Calu3 (cell line): ENCODE data around the gene FOXR1. TPM values are rescaled to one million over a fixed set of nuclear protein-coding genes. Genes with fewer than 3 reads are reported as not detected.
"Not testable (repeated sequence)": the region's sequence is repeated elsewhere in the genome, so short reads cannot be mapped to it uniquely, and the experiment has no call there.

Source experiments
- BruUV-seq: library from RNA; stranded (reverse); fragments of 400-500 nt; replicated peaks from 2 replicates; lab custom pipeline; 2021; lab: Mats Ljungman, UMichigan
- CTCF ChIA-PET: fragments of 300-600 bp; sonication (Branson Sonifier 250); formaldehyde crosslinking; loops from one replicate; lab custom pipeline; 2022; ENCODE audit warnings: antibody characterized with exemption; lab: Charles Lee
- DNase-seq: peaks from one replicate; pipeline ENCODE4 v3.0.0; 2022
- H3K27ac Mint-ChIP-seq: one replicate; pipeline ENCODE4 v1.8.0; 2022; ENCODE audit warnings: mixed read lengths; ENCODE audit not compliant: unreplicated experiment
- H3K27me3 Mint-ChIP-seq: one replicate; pipeline ENCODE4 v1.8.0; 2022; ENCODE audit warnings: mixed read lengths; ENCODE audit not compliant: unreplicated experiment
- H3K36me3 Mint-ChIP-seq: one replicate; pipeline ENCODE4 v1.8.0; 2022; ENCODE audit warnings: mild to moderate bottlenecking, moderate library complexity, mixed read lengths; ENCODE audit not compliant: insufficient read depth, unreplicated experiment
- H3K4me1 Mint-ChIP-seq: one replicate; pipeline ENCODE4 v1.8.0; 2022; ENCODE audit warnings: mild to moderate bottlenecking, low read depth, mixed read lengths; ENCODE audit not compliant: unreplicated experiment
- H3K4me3 Mint-ChIP-seq: one replicate; pipeline ENCODE4 v1.8.0; 2022; ENCODE audit warnings: mild to moderate bottlenecking, low read depth, moderate library complexity, mixed read lengths; ENCODE audit not compliant: unreplicated experiment
- H3K9me3 Mint-ChIP-seq: one replicate; pipeline ENCODE4 v1.8.0; 2022; ENCODE audit warnings: low read depth, mixed read lengths; ENCODE audit not compliant: unreplicated experiment
- intact Hi-C: fragments of 100-400 bp; cut with micrococcal nuclease; formaldehyde crosslinking; loops from one replicate; pipeline ENCODE4 v1.10.0; 2022; ENCODE audit not compliant: unreplicated experiment
- total RNA-seq: library from RNA; stranded (reverse); gene quantifications from 2 replicates; pipeline ENCODE4 v1.2.3, GENCODE V29; 2022
- TF ChIP-seq, protein P1 (sequence below): fragments of 200-600 bp; IDR thresholded peaks from one replicate; pipeline ENCODE4 v1.8.0; 2022; ENCODE audit warnings: antibody characterized with exemption; ENCODE audit not compliant: unreplicated experiment

FOXR1 gene
- total RNA-seq, 1 experiment from 2014 or later: not detected

DNA sequence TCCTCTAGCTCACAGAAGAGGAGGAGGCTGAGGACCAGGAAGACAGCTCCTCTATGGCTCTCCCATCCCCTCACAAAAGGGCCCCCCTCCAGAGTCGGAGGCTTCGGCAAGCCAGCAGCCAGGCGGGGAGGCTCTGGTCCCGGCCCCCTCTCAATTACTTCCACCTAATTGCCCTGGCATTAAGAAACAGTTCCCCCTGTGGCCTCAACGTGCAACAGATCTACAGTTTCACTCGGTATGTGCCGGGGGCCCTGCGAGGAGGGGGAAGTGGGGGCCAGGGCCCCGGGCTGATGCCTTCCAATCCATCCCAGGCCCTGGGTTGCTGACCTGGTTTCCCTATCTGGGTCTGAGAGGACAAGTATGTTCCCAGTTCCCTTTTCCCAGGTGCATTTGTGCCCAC lies 7.9 kb downstream of the FOXR1 start:
- H3K27ac Mint-ChIP-seq: no peak overlapping the region
- CTCF ChIA-PET: no interaction called here
- intact Hi-C loops: no loop called here
- no peaks in the 10 kb centered on the region for H3K36me3 Mint-ChIP-seq
- H3K4me1 Mint-ChIP-seq: no peaks in the 10 kb centered on the region
- H3K4me3 Mint-ChIP-seq: no peak overlapping the region
- peaks cover 20% of the 10 kb centered on the region for H3K27me3 Mint-ChIP-seq
- no peaks in the 10 kb centered on the region for H3K9me3 Mint-ChIP-seq
- TF ChIP-seq, protein P1, sequence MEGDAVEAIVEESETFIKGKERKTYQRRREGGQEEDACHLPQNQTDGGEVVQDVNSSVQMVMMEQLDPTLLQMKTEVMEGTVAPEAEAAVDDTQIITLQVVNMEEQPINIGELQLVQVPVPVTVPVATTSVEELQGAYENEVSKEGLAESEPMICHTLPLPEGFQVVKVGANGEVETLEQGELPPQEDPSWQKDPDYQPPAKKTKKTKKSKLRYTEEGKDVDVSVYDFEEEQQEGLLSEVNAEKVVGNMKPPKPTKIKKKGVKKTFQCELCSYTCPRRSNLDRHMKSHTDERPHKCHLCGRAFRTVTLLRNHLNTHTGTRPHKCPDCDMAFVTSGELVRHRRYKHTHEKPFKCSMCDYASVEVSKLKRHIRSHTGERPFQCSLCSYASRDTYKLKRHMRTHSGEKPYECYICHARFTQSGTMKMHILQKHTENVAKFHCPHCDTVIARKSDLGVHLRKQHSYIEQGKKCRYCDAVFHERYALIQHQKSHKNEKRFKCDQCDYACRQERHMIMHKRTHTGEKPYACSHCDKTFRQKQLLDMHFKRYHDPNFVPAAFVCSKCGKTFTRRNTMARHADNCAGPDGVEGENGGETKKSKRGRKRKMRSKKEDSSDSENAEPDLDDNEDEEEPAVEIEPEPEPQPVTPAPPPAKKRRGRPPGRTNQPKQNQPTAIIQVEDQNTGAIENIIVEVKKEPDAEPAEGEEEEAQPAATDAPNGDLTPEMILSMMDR: no peak
- DNase-seq: no peak
- BruUV-seq: no TSS peak

DNA sequence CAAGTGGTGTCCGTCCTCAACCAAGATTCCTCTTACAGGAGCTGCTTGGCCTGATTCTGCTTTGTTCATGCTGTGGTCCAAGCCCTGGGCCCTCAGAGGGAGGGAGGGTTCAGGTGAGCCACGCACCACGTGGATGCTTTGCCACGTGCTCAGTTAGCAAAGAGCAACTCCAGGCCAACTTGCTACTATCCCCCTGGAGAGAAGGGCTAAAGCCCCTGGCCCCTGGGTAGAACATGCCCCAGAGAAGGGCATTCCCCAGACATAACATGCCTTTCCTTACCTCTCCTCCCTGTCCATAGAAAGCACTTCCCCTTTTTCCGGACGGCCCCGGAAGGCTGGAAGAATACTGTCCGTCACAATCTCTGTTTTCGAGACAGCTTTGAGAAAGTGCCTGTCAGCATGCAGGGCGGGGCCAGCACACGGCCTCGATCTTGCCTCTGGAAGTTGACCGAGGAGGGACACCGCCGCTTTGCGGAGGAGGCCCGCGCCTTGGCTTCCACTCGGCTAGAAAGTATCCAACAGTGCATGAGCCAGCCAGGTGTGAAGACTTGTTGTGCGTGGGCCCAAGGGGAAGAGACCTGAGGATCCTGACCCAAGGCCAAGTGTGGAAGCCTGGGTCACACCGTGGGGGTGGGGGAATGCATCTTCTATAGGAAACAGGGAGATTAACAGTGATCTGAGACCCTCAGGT lies 8.8 kb downstream of the FOXR1 start:
- CTCF ChIA-PET: no interaction called here
- H3K4me1 Mint-ChIP-seq: no peaks in the 10 kb centered on the region
- no peaks in the 10 kb centered on the region for H3K9me3 Mint-ChIP-seq
- intact Hi-C loops: no loop called here
- no peak overlapping the region for H3K27ac Mint-ChIP-seq
- no peaks in the 10 kb centered on the region for H3K36me3 Mint-ChIP-seq
- no TSS peak for BruUV-seq
- H3K4me3 Mint-ChIP-seq: no peak overlapping the region
- TF ChIP-seq, protein P1: no peak
- peaks cover 11% of the 10 kb centered on the region for H3K27me3 Mint-ChIP-seq
- no peak for DNase-seq

DNA sequence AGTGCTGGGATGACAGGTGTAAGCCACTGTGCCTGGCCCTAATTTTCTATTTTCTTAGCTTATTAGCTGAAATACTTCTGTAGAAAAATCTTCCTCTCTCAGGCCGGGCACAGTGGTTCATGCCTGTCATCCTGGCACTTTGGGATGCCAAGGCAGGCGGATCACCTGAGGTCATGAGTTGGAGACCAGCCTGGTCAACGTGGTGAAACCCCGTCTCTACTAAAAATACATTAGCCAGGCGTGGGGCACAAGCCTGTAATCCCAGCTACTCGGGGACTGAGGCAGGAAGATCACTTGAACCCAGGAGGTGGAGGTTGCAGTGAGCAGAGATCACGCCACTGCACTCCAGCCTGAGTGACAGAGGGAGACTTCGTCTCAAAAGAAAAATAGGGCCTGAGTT lies 12.8 kb downstream of the FOXR1 start:
- H3K27ac Mint-ChIP-seq, H3K4me1 Mint-ChIP-seq, BruUV-seq, CTCF ChIA-PET, intact Hi-C loops, H3K9me3 Mint-ChIP-seq, H3K36me3 Mint-ChIP-seq, DNase-seq, H3K4me3 Mint-ChIP-seq: not testable (repeated sequence)
- peaks cover 13% of the 10 kb centered on the region for H3K27me3 Mint-ChIP-seq

DNA sequence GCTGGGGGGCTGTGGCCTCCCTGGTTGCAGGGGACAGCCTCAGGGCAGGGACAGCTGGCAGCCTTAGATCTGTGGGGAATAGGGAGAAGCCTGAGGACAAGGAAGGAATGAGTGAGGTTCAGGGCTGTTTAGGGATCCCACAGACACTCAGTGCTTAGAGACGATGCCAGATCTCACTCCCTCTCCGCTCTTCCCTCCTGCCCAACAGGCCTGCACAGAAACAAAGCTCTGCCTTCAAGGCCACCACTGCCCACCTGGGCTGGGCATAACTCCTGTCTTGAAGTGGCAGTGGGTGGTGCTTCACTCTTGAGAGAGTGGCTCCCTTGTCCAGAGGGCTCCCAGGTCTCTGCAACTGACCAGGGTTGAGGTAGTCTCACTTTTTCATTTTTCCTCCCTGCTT lies 13.3 kb downstream of the FOXR1 start:
- no peak for DNase-seq
- BruUV-seq: no TSS peak
- Mint-ChIP-seq H3K9me3 (peaks cover 2% of the 10 kb centered on the region), H3K4me3 (no peak overlapping the region), H3K4me1 (peaks cover 8% of the 10 kb centered on the region), H3K27ac (no peak overlapping the region), H3K36me3 (no peaks in the 10 kb centered on the region), H3K27me3 (peaks cover 13% of the 10 kb centered on the region)
- intact Hi-C loops: no loop called here
- CTCF ChIA-PET: no interaction called here
- TF ChIP-seq, protein P1: no peak

DNA sequence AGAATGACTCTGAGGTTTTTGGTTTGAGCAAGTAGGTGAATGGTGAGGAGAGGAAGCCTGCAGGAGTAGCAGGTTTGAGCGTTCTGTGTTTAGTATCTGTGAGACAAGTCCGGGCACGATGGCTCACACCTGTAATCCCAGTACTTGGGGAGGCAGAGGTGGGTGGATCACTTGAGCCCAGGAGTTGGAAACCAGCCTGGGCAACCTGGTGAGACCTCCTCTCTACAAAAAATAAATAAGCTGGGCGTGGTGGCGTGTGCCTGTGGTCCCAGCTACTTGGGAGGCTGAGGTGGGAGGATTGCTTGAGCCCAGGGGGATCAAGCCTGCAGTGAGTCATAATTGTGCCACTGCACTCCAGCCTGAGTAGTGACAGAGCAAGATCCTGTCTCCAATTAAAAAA lies 16.7 kb downstream of the FOXR1 start:
- intact Hi-C loops: no loop called here
- no peak overlapping the region for H3K4me3 Mint-ChIP-seq
- peaks cover 2% of the 10 kb centered on the region for H3K9me3 Mint-ChIP-seq
- no TSS peak for BruUV-seq
- DNase-seq: no peak
- peaks cover 13% of the 10 kb centered on the region for H3K27me3 Mint-ChIP-seq
- H3K36me3 Mint-ChIP-seq: no peaks in the 10 kb centered on the region
- TF ChIP-seq, protein P1: no peak
- peaks cover 8% of the 10 kb centered on the region for H3K4me1 Mint-ChIP-seq
- H3K27ac Mint-ChIP-seq: no peak overlapping the region
- CTCF ChIA-PET: interaction anchor here (0.7 kb wide), 1 partner anchor 1266 kb away, joined by 4 read pairs; no protein-coding TSS in a partner anchor

DNA sequence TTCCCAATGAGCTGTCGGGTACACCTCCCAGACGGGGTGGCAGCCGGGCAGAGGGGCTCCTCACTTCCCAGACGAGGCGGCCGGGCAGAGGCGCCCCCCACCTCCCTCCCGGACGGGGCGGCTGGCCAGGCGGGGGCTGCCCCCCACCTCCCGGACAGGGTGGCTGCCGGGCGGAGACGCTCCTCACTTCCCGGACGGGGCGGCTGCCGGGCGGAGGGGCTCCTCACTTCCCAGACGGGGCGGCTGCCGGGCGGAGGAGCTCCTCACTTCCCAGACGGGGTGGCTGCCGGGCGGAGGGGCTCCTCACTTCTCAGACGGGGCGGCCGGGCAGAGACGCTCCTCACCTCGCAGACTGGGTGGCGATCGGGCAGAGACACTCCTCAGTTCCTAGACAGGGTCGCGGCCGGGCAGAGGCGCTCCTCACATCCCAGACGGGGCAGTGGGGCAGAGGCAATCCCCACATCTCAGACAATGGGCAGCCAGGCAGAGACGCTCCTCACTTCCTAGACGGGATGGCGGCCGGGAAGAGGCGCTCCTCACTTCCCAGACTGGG lies 20.0 kb downstream of the FOXR1 start:
- H3K4me1 Mint-ChIP-seq, H3K9me3 Mint-ChIP-seq, DNase-seq, H3K36me3 Mint-ChIP-seq, intact Hi-C loops, BruUV-seq, CTCF ChIA-PET, H3K27ac Mint-ChIP-seq, H3K4me3 Mint-ChIP-seq: not testable (repeated sequence)
- H3K27me3 Mint-ChIP-seq: peaks cover 13% of the 10 kb centered on the region
